Right lobe of liver (tissue), 4 donors: ENCODE results near the gene TANK.

Experiments
- POLR2A ChIP-seq: fragments of 450-650 bp; IDR thresholded peaks from one replicate; pipeline ENCODE4 v1.6.1; 2017; ENCODE audit warnings: antibody characterized with exemption, mild to moderate bottlenecking
- TF ChIP-seq, protein P1 (sequence below), 4 donors: fragments of 200-600 bp in 3 of 4; fragments of 450-650 bp in 1 of 4; IDR thresholded peaks; one replicate each; pipeline versions ENCODE4 v1.5.1 to v1.8.0; 2016 to 2022; ENCODE audit warnings: antibody characterized with exemption in 4 of 4, mild to moderate bottlenecking in 2 of 4
- donor health status: DM: no; HTN: no; CAD: no.
- donor health status: DM: no; HTN: no; CAD: no.
- donor health status: DM: no; HTN: yes; CAD: no.

DNA sequence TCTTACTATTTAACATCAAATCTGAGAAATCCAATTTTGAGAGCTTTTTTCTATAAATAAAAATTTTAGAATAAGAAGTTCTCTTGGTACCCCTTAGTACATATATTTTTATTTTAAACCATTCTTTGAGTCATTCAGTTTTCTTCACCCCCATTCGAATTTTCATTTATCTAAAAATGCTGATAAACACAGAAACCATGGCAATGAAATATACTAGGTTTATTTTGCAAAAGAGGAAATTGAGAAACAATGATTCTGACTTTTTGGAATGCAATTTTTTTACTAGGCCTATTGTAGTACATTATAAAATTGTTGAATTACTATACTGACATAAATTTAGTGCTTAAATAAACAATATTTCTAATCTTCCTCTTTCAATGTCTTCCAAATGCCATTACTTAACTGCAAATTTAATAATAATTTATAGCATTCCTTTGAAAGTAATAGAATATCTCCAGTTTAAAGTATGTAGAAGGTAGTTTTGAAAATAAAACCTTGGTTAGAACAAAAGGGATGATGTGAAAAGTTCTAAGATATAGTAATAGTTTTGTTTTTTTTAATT, 46.3 kb downstream of the TANK start:
- TF ChIP-seq, protein P1, sequence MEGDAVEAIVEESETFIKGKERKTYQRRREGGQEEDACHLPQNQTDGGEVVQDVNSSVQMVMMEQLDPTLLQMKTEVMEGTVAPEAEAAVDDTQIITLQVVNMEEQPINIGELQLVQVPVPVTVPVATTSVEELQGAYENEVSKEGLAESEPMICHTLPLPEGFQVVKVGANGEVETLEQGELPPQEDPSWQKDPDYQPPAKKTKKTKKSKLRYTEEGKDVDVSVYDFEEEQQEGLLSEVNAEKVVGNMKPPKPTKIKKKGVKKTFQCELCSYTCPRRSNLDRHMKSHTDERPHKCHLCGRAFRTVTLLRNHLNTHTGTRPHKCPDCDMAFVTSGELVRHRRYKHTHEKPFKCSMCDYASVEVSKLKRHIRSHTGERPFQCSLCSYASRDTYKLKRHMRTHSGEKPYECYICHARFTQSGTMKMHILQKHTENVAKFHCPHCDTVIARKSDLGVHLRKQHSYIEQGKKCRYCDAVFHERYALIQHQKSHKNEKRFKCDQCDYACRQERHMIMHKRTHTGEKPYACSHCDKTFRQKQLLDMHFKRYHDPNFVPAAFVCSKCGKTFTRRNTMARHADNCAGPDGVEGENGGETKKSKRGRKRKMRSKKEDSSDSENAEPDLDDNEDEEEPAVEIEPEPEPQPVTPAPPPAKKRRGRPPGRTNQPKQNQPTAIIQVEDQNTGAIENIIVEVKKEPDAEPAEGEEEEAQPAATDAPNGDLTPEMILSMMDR (IDR thresholded peaks at IDR 0.05): no peak
- no peak for TF ChIP-seq POLR2A
